Measurements from ENCODE around the gene KCNJ11. TPM values are rescaled to one million over a fixed set of nuclear protein-coding genes. Genes with fewer than 3 reads are reported as not detected.

Gene KCNJ11
- total and polyA plus RNA-seq, 2 of the 13 experiments (the other 11 are each of a cell fraction or from before 2014, with no cell fraction given) = 0.38 to 1.6 TPM

- TF ChIP-seq CAMTA2 (CRISPR knock-in tag; IDR thresholded peaks at IDR 0.05; ENCODE audit: borderline replicate concordance) = no peak
Observed at GRCh38 chr11:17413414-17414316, 25.2 kb upstream of the KCNJ11 start (continued).

- intact Hi-C loops (cut with micrococcal nuclease; ENCODE audit: unreplicated experiment) (no loop called here), in situ Hi-C loops (cut with HindIII; ENCODE audit: extremely low pct_ligation_motif_present, low pct_unique_long_range_greater_than_20kb) (no loop called here)
- Histone ChIP-seq H3K4me2 (ENCODE audit: low read depth, low read length) (no peak overlapping the region), H3K4me1 (ENCODE audit: insufficient read depth, low read length) (peaks cover 10% of the 10 kb centered on the region), H3K27me3 (ENCODE audit: control insufficient read depth in 1 of 2, insufficient read depth in 2 of 2, low read length in 2 of 2) (no peaks in the 10 kb centered on the region; a peak in 2 of 5 replicates), H2AFZ (ENCODE audit: low read length) (no peak overlapping the region), H3K4me3 (replicated peaks in 1 of 3; ENCODE audit: insufficient read depth in 1 of 3, low read depth in 2 of 3, low read length in 3 of 3) (no peak overlapping the region), H3K79me2 (ENCODE audit: insufficient read depth, low read length) (no peaks in the 10 kb centered on the region), H3K36me3 (replicated peaks in 1 of 2; ENCODE audit: control insufficient read depth in 1 of 2, insufficient read depth in 2 of 2, low read length in 2 of 2) (no peaks in the 10 kb centered on the region), H3K9ac (ENCODE audit: insufficient read depth, low read depth, low read length) (no peak overlapping the region), H3K27ac (ENCODE audit: extremely low read length, insufficient read depth, low read length) (no peak overlapping the region), H3K9me3 (ENCODE audit: low read length) (no peaks in the 10 kb centered on the region), H4K20me1 (ENCODE audit: insufficient read depth, low read length) (no peaks in the 10 kb centered on the region)
- ATAC-seq = peak; percentile 15; the same call in 1 of the 3 replicates
- WGBS (ENCODE audit: low lambda C conversion rate) = 27% methylated on average over 4 of the region's 9 CpGs
- no TSS peak for BruUV-seq (replicated peaks)
- no peak for FAIRE-seq
- ChIA-PET CTCF (ENCODE audit: low intra/inter-chr PET ratio, low total read pairs) (no interaction called here), POLR2A (no interaction called here)
- no peak for DNase-seq (ENCODE audit: low spot score)
- TF ChIP-seq JUND (CRISPR knock-in tag; IDR thresholded peaks at IDR 0.05) = no peak
- TF ChIP-seq, protein P1, sequence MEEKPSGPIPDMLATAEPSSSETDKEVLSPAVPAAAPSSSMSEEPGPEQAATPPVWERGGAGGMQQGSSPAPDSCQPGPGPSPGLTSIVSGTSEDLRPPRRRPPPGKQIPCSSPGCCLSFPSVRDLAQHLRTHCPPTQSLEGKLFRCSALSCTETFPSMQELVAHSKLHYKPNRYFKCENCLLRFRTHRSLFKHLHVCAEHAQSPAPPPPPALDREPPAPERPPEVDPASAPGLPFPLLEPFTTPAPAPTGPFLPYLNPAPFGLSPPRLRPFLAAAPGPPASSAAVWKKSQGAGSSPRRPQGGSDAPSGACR (CRISPR knock-in tag; IDR thresholded peaks at IDR 0.05) = no peak
- TF ChIP-seq, protein P2, sequence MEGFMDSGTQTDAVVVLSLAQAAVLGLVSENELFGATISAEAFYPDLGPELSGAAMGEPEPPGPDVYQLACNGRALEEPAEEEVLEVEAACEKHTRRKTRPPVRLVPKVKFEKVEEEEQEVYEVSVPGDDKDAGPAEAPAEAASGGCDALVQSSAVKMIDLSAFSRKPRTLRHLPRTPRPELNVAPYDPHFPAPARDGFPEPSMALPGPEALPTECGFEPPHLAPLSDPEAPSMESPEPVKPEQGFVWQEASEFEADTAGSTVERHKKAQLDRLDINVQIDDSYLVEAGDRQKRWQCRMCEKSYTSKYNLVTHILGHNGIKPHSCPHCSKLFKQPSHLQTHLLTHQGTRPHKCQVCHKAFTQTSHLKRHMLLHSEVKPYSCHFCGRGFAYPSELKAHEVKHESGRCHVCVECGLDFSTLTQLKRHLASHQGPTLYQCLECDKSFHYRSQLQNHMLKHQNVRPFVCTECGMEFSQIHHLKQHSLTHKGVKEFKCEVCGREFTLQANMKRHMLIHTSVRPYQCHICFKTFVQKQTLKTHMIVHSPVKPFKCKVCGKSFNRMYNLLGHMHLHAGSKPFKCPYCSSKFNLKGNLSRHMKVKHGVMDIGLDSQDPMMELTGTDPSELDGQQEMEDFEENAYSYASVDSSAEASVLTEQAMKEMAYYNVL (CRISPR knock-in tag; IDR thresholded peaks at IDR 0.05; ENCODE audit: borderline replicate concordance) = no peak
- no peak for TF ChIP-seq ESRRA (CRISPR knock-in tag; IDR thresholded peaks at IDR 0.05; ENCODE audit: low read depth)
- TF ChIP-seq TFDP1 (CRISPR knock-in tag; IDR thresholded peaks at IDR 0.05; ENCODE audit: borderline replicate concordance) = no peak
- TF ChIP-seq ZNF773 (CRISPR knock-in tag; IDR thresholded peaks at IDR 0.05; ENCODE audit: borderline replicate concordance) = no peak
- no peak for TF ChIP-seq DDIT3 (CRISPR knock-in tag; IDR thresholded peaks at IDR 0.05)
Observed at GRCh38 chr11:17412488-17413180, 24.2 kb upstream of the KCNJ11 start.
